KG1 (cell line): ENCODE measurements around the gene INHA.

ENCODE experiments used
- DNase-seq: peaks from one replicate; lab custom pipeline; 2025; lab: John Stamatoyannopoulos, UW

INHA gene

DNA sequence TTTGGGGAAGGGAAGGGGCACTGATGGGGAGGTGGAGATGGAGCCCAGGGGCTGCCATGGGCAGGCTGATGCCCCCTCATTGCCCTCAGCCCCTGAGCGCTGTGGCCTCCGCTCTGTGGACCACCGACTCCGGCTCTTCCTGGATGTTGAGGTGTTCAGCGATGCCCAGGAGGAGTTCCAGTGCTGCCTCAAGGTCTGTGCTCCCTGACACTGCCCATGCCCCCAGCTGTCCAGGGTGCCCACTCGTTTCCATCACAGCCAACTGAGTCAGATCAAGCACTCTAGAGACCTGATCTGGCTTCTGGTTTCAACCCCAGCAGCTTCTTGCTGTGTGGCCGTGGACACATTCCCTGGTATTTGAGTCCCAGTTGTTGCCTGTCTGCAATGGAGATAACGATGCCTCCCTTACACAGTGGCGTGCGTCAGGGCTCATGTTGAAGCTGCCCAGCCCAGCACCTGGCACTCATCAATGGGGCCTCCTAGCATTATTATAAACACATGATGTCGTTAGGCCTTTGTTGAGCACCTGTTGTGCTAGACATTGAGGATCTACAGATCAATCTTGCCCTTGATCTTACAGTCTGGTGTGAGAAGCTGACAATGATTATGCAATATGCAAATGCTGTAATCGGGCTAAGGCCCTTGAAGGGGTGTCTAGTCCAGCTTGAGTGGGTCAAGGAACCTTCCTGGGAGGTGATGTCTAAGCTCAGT is 39.9 kb downstream of the INHA start:
- no peak for DNase-seq

DNA sequence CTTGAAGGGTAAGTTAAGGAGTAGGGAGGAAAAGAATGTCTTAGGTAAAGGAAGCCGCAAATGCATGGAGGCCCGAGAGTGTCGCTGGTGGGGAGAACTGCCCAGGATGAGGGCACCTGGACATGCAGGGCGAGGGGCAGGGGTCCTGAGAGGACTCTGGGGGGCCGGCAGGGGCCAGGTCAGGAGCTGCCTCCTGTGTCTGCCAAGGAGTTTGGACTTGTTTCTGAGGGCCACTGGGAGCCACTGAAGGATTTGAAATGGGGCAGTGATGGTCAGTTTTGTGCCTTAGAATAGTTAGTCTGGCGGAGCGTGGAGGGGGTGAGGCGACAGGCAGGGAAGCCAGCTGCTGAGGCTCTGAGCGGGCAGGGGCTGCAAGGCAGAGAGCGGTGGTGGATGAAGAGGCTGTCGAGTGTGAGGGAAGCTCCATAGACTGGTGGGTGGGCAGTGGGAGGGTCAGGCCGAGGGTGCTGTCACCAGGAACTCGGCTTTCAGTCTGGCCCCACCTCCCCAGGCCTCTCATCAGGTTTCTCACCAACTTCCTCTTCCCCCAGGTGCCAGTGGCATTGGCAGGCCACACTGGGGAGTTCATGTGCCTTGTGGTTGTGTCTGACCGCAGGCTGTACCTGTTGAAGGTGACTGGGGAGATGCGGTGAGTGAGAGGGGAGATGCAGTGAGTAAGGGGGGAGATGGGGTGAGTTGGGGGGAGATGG is 40.6 kb downstream of the INHA start:
- DNase-seq = no peak

DNA sequence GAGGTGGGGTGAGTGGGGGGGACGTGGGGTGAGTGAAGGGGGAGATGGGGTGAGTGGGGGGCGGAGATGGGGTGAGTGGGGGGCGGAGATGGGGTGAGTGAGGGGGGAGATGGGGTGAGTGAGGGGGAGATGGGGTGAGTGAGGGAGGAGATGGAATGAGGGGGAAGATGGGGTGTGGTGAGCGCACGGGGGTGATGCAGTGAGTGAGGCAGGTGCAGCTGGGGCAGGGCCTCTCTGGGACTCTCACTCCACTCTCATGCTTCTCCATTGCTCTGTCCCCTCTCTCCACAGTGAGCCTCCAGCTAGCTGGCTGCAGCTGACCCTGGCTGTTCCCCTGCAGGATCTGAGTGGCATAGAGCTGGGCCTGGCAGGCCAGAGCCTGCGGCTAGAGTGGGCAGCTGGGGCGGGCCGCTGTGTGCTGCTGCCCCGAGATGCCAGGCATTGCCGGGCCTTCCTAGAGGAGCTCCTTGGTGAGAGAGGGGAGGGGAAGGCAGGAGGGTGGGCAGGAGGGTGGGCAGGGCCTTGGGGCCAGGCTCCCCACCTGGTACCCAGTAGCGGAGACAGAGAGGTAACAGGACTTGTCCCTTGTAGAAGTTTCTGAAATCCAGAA is 41.5 kb downstream of the INHA start:
- no peak for DNase-seq

- DNase-seq = no peak
These were observed 42.2 kb downstream of the INHA start for GRCh38 chr2:219614076-219614860.

DNA sequence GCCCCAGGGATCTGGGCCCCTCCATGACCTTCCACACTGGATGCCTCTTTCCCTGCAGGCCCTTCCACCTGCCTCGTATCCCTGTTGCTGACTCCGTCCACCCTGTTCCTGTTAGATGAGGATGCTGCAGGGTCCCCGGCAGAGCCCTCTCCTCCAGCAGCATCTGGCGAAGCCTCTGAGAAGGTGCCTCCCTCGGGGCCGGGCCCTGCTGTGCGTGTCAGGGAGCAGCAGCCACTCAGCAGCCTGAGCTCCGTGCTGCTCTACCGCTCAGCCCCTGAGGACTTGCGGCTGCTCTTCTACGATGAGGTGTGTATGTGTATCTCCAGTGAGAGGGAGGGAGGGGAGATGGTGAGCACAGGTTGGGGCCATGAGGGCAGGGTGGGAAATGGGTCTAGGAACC is 42.9 kb downstream of the INHA start:
- no peak for DNase-seq

DNA sequence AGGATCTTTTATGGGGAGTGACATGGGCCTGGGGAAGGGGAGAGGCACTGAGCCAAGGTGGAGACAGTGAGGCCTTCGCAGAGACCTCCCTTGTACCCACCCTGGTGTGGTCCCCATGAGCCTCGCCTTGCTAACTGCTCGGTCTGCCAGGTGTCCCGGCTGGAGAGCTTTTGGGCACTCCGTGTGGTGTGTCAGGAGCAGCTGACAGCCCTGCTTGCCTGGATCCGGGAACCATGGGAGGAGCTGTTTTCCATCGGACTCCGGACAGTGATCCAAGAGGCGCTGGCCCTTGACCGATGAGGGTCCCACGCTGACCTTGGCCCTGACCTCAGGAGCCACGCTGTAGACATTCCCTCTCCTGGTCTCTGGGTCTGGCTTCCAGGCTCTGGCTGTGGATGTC is 43.8 kb downstream of the INHA start:
- DNase-seq = no peak

DNA sequence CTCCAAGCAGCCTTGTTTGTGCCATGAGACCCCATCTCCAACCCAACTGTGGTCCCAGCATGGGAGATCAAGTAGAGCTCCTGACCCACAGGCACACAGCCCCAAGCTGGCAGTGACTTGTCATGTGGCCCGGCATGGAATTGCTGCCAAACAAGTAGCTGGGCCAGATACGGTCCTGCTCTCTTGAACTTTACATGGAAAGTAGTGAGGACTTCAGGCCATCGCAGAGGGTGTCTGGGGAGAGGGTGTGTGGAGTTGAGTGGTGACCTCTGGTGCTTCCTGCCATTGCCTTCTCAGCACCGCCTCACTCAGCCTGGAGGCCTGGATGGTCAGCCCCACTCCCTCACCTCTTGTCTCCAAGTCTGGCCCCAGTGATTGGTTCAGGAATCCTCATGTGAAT is 44.4 kb downstream of the INHA start:
- DNase-seq = no peak

- no peak for DNase-seq
These were observed 46.6 kb downstream of the INHA start for GRCh38 chr2:219618733-219619122.

- DNase-seq = no peak
These were observed 47.1 kb downstream of the INHA start for GRCh38 chr2:219619235-219619634.

DNA sequence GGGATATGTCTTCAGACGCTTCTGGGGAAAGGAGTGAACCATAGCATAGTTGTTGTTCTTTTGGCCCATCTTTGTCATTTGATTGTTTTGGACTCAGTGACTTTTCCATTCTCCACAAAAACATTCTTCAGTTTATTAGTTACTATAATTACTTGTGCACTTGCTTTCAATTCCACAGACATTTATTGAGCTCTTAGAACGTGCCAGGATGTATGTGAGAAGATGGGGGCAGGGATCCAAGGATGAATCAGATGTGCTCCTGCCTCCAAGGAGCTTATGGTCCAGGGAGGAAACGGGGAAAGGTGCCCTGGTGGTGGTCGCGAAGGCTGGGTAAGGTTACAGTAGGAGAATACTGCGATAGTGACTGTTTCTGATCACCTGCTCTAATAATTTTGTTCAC is 48.4 kb downstream of the INHA start:
- no peak for DNase-seq

- no peak for DNase-seq
These were observed 49.8 kb downstream of the INHA start for GRCh38 chr2:219621935-219622334.

DNA sequence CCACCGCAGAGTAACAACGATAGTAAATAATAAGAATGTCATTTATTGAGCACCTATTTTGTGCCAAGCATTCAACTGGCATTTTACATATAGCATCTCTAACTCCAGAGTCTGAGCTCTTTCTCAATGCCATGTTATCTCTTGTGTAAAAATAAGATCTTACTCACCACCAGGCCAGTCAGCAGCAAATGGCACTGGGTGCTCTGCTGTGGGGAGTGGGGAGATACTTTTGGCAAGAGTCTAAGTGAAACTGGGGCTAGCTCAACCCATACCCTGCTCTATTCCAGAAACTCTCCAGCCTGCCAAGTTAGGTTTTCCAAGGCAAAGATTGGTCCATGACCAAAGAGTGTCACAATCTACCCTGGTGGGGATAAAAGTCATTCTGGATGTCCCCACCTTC is 50.4 kb downstream of the INHA start:
- no peak for DNase-seq

- DNase-seq = no peak
These were observed 52.5 kb downstream of the INHA start for GRCh38 chr2:219624565-219624964.

GRCh38 chr2:219625179-219625578 is 53.1 kb downstream of the INHA start:
- no peak for DNase-seq
